ENCODE results near the gene TAX1BP1.

TAX1BP1 gene

GRCh38 chr7:27739909-27740448 lies at the start of gene TAX1BP1:
Gene TAX1BP1, plus strand, starts transcription at chr7:27740162. Its CDS starts 8,363 bp downstream, at chr7:27748525.
- no peak for FAIRE-seq

DNA sequence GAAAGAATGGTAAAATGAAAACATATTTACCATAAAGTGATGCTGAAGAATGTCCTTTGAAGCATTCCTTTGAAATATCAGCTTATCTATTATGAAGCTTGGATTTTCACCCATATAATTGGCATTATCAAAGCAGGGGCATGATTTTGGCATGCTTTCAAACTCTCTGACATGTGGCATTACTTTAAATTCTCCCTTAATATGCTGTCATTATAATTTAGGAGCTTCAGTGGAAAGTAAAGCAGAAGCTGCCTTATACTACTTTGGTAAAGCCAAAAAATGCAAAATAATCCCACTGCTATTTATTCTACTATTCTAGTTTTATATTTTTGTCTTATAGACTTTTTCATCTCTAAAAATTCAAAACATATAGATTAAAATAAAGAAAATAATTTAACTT lies 49.3 kb upstream of the TAX1BP1 start:
- no peak for FAIRE-seq

DNA sequence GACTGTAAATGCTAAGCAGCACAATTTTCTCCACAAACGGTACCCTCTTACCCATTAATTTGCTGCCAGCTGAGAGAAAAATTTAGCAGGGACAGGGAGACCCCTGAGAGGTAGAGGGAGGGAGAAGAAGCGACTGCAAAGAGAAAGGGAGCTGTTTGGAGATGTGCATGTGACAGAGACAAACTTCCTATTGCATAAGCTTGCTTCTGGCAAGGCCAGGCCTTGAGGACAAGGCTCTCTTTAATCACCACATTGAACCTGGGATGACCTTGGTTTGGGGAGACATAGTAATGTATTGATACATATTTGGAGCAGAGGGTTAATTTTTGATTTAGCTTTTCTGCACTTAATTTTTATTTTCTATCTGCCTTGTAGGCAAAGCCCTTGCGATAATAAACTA lies 46.2 kb upstream of the TAX1BP1 start:
- no peak for FAIRE-seq

DNA sequence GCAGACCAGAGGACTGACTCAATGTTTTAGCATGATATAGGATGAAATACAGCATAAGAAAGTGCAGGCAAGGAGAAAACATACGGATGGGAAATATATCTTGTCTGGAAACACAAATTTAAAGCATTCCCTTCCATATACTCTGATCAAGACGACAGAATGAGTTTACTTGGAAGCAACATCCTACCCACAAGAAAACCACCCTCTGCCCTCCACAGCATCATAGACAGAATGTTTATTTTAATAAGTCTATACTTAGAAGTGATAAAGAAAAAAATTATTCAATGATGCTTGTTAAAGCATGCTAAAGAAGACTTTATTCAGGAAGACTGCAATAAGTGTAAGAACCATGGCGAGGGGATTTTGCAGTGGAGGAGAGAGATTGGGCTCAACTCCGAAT lies 44.9 kb upstream of the TAX1BP1 start:
- FAIRE-seq: no peak

GRCh38 chr7:27697861-27698430 lies 42.0 kb upstream of the TAX1BP1 start:
- no peak for FAIRE-seq

- no peak for FAIRE-seq
Measured at GRCh38 chr7:27699751-27700150, 40.2 kb upstream of the TAX1BP1 start.

DNA sequence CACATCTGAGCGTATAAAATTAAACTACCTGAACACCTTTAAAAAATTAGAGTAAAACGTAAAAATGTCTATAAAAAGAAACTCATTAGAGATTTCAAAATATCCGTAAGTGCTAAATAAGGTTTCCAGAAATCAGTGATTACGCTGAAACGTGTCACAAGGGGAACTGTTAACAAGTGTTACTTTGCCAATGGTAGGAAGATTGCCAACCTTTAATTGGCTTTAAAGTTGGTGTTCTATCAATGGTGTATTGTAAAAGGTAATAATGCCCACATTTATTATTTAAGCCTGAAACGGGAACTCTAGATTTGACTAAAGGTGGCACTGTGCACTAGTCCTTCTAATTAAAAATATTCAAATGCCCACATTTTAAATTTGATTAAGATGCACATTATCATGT lies 39.5 kb upstream of the TAX1BP1 start:
- FAIRE-seq: no peak

GRCh38 chr7:27703181-27703580 lies 36.8 kb upstream of the TAX1BP1 start:
- no peak for FAIRE-seq

- no peak for FAIRE-seq
Measured at GRCh38 chr7:27704422-27705199, 35.4 kb upstream of the TAX1BP1 start.

- FAIRE-seq: no peak
Measured at GRCh38 chr7:27705200-27705594, 34.8 kb upstream of the TAX1BP1 start.

DNA sequence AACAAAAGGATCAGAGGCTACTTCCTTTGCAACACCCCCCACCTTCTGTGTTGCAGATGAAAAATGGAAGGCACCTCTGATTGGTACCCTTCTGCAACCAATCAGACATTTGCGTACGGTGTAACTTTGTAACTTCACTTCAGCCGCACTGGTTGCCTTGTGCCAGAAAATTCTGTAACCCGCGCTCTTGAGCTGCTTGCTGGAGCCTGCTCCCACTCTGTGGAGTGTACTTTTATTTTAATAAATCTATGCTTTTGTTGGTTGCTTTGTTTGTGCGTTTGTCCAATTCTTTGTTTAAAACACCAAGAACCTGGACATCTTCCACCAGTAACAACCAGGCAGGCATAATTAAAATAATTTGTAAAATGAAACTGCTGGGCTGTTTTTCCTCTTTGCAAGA lies 31.5 kb upstream of the TAX1BP1 start:
- no peak for FAIRE-seq

GRCh38 chr7:27709137-27710075 lies 30.6 kb upstream of the TAX1BP1 start:
- FAIRE-seq: no peak

GRCh38 chr7:27712217-27712616 lies 27.7 kb upstream of the TAX1BP1 start:
- no peak for FAIRE-seq

GRCh38 chr7:27714831-27715444 lies 25.0 kb upstream of the TAX1BP1 start:
- no peak for FAIRE-seq

- no peak for FAIRE-seq
Measured at GRCh38 chr7:27723085-27723484, 16.9 kb upstream of the TAX1BP1 start.

DNA sequence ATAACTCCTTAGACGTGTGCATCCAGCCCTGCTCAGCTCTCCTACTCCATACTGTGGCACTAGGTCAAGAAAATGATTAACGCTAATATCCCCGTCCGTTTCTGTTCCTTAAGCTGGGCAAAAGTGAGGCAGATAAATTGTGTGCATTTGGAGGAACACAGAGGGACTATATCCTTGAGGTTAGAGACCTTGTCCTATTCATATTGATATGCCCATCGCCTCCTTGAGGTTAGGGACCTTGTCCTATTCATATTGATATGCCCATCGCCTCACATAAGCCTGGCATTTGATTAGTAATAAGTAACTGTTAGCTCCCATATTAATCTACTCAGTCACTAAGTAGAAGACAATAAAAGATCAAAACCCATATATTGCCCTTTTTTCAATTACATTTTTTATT lies 12.9 kb upstream of the TAX1BP1 start:
- FAIRE-seq: no peak

- no peak for FAIRE-seq
Measured at GRCh38 chr7:27730112-27730511, 9.8 kb upstream of the TAX1BP1 start.

DNA sequence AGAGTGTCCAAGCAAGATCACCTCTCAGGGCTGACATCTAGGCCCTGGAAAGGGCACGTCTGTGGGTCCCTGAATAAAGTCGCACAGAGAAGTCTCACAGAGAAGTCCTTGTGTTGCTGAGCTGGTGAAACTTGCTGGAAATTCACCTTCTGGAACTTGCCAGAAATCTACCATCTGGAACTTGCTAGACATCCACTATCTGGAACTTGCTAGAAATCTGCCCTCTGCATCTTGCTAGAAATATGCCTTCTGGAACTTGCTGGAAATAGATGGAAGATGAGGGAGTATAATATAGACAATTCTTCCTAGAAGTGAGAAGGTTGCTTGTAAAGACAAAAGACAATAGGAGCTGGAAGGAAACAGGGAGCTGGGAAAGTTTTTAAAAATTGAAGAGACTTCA lies 5.4 kb upstream of the TAX1BP1 start:
- no peak for FAIRE-seq

DNA sequence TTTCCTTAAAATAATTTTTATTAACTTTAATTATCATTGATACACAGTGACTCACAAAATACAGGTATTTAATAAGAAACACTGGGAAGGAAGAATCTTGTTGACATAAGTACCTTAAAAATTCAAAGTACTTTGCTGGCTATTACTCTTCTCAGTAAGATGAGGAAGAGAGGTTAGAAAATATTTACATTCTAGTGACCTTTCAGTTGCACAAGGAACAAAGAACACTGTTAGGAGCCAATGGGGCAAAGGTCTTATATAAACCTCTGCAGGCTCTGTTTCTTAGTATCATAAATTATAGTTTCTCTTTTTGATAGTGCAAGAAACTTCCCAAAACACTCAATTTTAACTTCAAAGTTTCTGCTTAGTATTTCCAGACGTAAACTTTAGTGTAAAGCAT lies 4.8 kb upstream of the TAX1BP1 start:
- FAIRE-seq: no peak

- no peak for FAIRE-seq
Measured at GRCh38 chr7:27735831-27736230, 4.1 kb upstream of the TAX1BP1 start.

- FAIRE-seq: no peak
Measured at GRCh38 chr7:27737178-27737577, 2.8 kb upstream of the TAX1BP1 start.

DNA sequence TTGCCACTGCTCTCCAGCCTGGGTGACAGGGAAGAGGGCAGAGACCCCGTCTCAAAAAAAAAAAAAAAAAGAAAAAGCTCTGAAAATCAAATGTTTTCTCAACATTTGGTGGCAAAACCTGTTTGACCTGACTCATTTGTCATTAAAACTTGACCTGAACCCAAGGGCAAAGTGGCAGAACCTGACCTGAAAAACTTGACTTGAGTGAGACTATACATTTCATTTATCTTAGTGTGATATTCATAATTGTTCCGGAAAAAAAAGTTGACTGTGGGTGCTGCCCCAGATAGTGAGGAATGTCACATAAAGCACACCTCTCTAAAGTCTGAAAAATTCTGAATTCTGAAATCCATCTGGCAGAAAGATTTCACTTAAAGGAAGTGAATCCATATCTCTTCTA lies 2.3 kb upstream of the TAX1BP1 start:
- no peak for FAIRE-seq
